ENCODE data around the gene CALHM5.

Gene CALHM5

GRCh38 chr6:116543149-116543548 lies 31.7 kb downstream of the CALHM5 start:
- H3K36me3 ChIP-seq (ENCODE audit: control insufficient read depth, insufficient read depth, low read length) = no peaks in the 10 kb centered on the region
- no peaks in the 10 kb centered on the region for H3K27me3 ChIP-seq (ENCODE audit: control insufficient read depth, insufficient read depth, low read length, poor library complexity, severe bottlenecking)
- no peaks in the 10 kb centered on the region for H3K9me3 ChIP-seq (ENCODE audit: control insufficient read depth, low read length)
- no peak overlapping the region for H3K27ac ChIP-seq (ENCODE audit: insufficient read depth, low read depth, low read length, poor library complexity, severe bottlenecking)
- no peak overlapping the region for H3K4me3 ChIP-seq (ENCODE audit: insufficient read depth, low read depth, low read length)
- no peaks in the 10 kb centered on the region for H3K4me1 ChIP-seq (ENCODE audit: control insufficient read depth, insufficient read depth, low read length)

DNA sequence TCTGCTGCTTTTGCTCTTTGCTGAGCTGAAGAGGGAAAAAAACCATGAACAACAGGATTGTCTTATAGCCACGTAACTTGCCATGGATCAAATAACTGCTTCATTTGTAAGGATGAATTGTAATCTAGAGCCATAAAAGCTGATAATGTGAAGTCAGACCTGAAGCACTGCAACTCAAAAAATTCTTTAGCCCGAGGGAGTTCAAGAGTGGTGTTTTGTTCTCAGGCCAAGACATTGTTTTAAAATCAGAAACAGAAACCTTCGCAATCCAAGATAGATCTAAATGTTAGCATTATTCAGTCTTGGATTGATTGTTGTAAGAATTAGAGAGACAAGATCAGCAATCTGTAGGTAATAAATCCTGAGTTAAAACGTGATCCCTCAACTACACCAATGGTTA lies 34.2 kb downstream of the CALHM5 start, which contains the start of gene TRAPPC3L:
TRAPPC3L (minus strand) TSS at position 34 of the 400 bp plus-strand sequence. CDS start 170 bp downstream, outside the sequence.
- Histone ChIP-seq H3K27ac (ENCODE audit: insufficient read depth, low read depth, low read length, poor library complexity, severe bottlenecking) (no peak within 1 kb of the TSS), H3K9me3 (ENCODE audit: control insufficient read depth, low read length) (no peaks in the 10 kb centered on the region), H3K36me3 (ENCODE audit: control insufficient read depth, insufficient read depth, low read length) (no peaks in the 10 kb centered on the region), H3K4me3 (ENCODE audit: insufficient read depth, low read depth, low read length) (no peak within 1 kb of the TSS), H3K4me1 (ENCODE audit: control insufficient read depth, insufficient read depth, low read length) (no peaks in the 10 kb centered on the region), H3K27me3 (ENCODE audit: control insufficient read depth, insufficient read depth, low read length, poor library complexity, severe bottlenecking) (no peaks in the 10 kb centered on the region)
- 90 to 93% methylated on average over 3 to 4 of the region's 4 CpGs for WGBS, 2 experiments

DNA sequence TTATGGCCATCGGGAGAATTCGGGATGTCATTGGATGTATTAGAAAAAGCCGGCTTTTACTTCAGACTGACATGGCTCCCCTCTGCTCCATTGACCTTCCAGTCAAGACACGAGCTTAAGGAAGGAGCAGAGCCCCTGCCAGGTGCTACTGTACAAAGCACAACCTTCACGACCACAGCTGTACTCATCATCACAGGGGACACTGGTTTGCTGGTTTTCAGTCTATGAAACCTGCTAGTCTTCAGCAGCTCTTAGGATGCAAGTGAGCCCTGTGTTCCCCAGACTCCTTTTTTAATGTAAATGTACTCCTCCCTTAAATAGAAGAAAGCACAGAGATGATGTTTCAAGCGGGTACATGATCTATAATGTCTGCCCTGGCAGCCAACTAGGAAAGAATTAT lies 35.9 kb downstream of the CALHM5 start:
- H3K27me3 ChIP-seq (ENCODE audit: control insufficient read depth, insufficient read depth, low read length, poor library complexity, severe bottlenecking) = no peaks in the 10 kb centered on the region
- H3K27ac ChIP-seq (ENCODE audit: insufficient read depth, low read depth, low read length, poor library complexity, severe bottlenecking) = no peak overlapping the region
- no peak overlapping the region for H3K4me3 ChIP-seq (ENCODE audit: insufficient read depth, low read depth, low read length)
- H3K9me3 ChIP-seq (ENCODE audit: control insufficient read depth, low read length) = no peaks in the 10 kb centered on the region
- 78 to 84% methylated on average over 6 of the region's 6 CpGs for WGBS, 2 experiments
- no peaks in the 10 kb centered on the region for H3K4me1 ChIP-seq (ENCODE audit: control insufficient read depth, insufficient read depth, low read length)
- no peaks in the 10 kb centered on the region for H3K36me3 ChIP-seq (ENCODE audit: control insufficient read depth, insufficient read depth, low read length)

DNA sequence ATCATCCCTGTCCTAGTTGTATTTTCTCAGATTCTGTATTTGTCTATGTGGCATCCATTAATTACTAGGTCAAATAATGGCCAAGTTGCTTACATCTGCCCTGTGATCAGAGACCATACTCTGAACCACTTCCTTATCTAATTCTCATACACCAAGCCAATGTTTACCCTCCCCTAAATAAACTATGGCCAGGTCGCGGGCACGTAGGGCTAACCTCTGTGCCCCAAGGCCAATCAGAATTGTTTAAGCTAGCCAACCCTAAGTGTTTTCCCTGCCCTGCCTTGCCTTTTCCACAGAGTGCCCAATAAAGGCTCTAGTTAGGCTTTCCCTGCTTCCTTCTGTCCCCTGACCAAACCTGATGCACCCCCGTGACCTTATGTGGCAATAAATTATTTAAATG lies 39.4 kb downstream of the CALHM5 start:
- Histone ChIP-seq H3K36me3 (ENCODE audit: control insufficient read depth, insufficient read depth, low read length) (no peaks in the 10 kb centered on the region), H3K4me1 (ENCODE audit: control insufficient read depth, insufficient read depth, low read length) (no peaks in the 10 kb centered on the region)
- 72 to 80% methylated on average over 4 of the region's 4 CpGs for WGBS, 2 experiments

DNA sequence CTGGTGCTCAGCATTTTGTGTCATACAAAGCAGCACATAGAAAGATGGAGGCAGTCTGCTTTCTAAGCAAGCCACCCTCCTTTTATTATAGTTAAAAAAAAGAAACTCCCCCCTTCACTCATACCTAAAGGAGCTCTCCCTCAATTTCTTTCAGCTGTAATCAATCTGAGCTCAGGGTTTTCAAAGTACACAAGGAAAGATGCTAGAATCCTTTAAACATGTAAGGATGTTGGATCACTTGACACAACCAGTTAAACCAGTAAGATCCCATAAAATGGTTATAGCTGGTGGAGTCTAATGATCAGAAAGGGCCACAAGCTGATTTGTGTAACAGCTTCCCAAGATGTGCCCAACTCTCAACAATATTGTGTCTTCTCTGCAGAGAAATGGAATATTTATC lies 42.0 kb downstream of the CALHM5 start, which contains the start of gene CALHM4:
CALHM4 (plus strand) TSS at position 301 of the 400 bp plus-strand sequence; CDS start at position 344, 43 bp downstream.
- Histone ChIP-seq H3K9me3 (ENCODE audit: control insufficient read depth, low read length) (no peaks in the 10 kb centered on the region), H3K27me3 (ENCODE audit: control insufficient read depth, insufficient read depth, low read length, poor library complexity, severe bottlenecking) (no peaks in the 10 kb centered on the region), H3K36me3 (ENCODE audit: control insufficient read depth, insufficient read depth, low read length) (no peaks in the 10 kb centered on the region), H3K4me1 (ENCODE audit: control insufficient read depth, insufficient read depth, low read length) (no peaks in the 10 kb centered on the region), H3K4me3 (ENCODE audit: insufficient read depth, low read depth, low read length) (no peak within 1 kb of the TSS), H3K27ac (ENCODE audit: insufficient read depth, low read depth, low read length, poor library complexity, severe bottlenecking) (no peak within 1 kb of the TSS)

More for the DNA sequence above, 39.4 kb downstream of the CALHM5 start:
- H3K9me3 ChIP-seq (ENCODE audit: control insufficient read depth, low read length) = no peaks in the 10 kb centered on the region
- no peak overlapping the region for H3K27ac ChIP-seq (ENCODE audit: insufficient read depth, low read depth, low read length, poor library complexity, severe bottlenecking)
- no peak overlapping the region for H3K4me3 ChIP-seq (ENCODE audit: insufficient read depth, low read depth, low read length)
- H3K27me3 ChIP-seq (ENCODE audit: control insufficient read depth, insufficient read depth, low read length, poor library complexity, severe bottlenecking) = no peaks in the 10 kb centered on the region

DNA sequence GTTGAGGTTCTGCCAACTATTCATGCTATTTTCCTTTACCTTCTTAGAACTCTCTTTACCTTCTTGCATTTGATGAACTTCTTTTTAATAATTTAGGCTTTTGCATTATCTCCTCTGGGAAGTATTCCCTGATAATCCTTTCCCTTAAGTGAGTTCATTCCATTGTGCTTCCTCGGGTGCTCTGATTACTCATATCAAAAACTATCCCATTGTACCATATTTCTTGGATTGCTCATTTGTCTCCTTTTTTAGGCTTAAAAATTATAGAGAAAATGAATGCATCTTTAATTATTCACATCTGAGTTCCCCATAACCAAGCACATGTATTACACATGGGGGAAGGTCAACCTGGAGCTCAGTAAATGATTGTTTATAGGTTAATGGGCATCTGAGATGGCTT lies 44.6 kb downstream of the CALHM5 start:
- WGBS, 2 experiments = 87 to 93% methylated on average over 1 of the region's 1 CpG
- Histone ChIP-seq H3K27me3 (ENCODE audit: control insufficient read depth, insufficient read depth, low read length, poor library complexity, severe bottlenecking) (no peaks in the 10 kb centered on the region), H3K27ac (ENCODE audit: insufficient read depth, low read depth, low read length, poor library complexity, severe bottlenecking) (no peak overlapping the region)

DNA sequence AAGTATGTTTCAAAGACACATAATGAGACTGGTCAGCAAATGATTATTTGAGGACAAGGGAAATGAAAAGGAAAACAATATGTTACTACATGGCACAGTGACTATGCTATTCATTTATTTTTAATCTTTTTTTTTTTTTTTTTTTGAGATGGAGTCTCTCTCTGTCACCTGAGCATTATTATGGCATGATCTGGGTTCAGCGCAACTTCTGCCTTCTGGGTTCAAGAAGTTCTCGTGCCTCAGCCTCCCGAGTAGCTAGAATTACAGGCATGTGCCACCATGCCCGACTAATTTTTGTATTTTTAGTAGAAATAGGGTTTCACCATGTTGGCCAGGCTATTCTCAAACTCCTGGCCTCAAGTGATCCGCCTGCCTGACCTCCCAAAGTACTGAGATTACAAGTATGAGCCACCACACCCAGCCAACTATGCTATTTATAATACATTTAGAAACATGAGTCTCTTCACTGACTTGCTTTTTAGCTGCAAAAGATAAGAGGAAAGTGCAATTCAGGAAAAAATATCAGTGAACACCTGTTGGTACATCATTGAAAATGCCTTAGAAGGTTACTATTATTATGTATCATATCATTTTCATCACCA lies 45.5 kb downstream of the CALHM5 start:
- no peaks in the 10 kb centered on the region for H3K4me1 ChIP-seq (ENCODE audit: control insufficient read depth, insufficient read depth, low read length)
- WGBS, 2 experiments = 91 to 94% methylated on average over 5 of the region's 5 CpGs
- no peaks in the 10 kb centered on the region for H3K9me3 ChIP-seq (ENCODE audit: control insufficient read depth, low read length)
- H3K27ac ChIP-seq (ENCODE audit: insufficient read depth, low read depth, low read length, poor library complexity, severe bottlenecking) = no peak overlapping the region
- H3K36me3 ChIP-seq (ENCODE audit: control insufficient read depth, insufficient read depth, low read length) = no peaks in the 10 kb centered on the region
- no peaks in the 10 kb centered on the region for H3K27me3 ChIP-seq (ENCODE audit: control insufficient read depth, insufficient read depth, low read length, poor library complexity, severe bottlenecking)
- H3K4me3 ChIP-seq (ENCODE audit: insufficient read depth, low read depth, low read length) = no peak overlapping the region

More for the DNA sequence above, 44.6 kb downstream of the CALHM5 start:
- Histone ChIP-seq H3K4me3 (ENCODE audit: insufficient read depth, low read depth, low read length) (no peak overlapping the region), H3K9me3 (ENCODE audit: control insufficient read depth, low read length) (no peaks in the 10 kb centered on the region), H3K36me3 (ENCODE audit: control insufficient read depth, insufficient read depth, low read length) (no peaks in the 10 kb centered on the region), H3K4me1 (ENCODE audit: control insufficient read depth, insufficient read depth, low read length) (no peaks in the 10 kb centered on the region)

- H3K36me3 ChIP-seq (ENCODE audit: control insufficient read depth, insufficient read depth, low read length) = no peaks in the 10 kb centered on the region
- H3K4me3 ChIP-seq (ENCODE audit: insufficient read depth, low read depth, low read length) = no peak overlapping the region
- 85% methylated on average over 5 of the region's 5 CpGs for WGBS, 2 experiments
- H3K27me3 ChIP-seq (ENCODE audit: control insufficient read depth, insufficient read depth, low read length, poor library complexity, severe bottlenecking) = no peaks in the 10 kb centered on the region
- no peak overlapping the region for H3K27ac ChIP-seq (ENCODE audit: insufficient read depth, low read depth, low read length, poor library complexity, severe bottlenecking)
- no peaks in the 10 kb centered on the region for H3K4me1 ChIP-seq (ENCODE audit: control insufficient read depth, insufficient read depth, low read length)
- H3K9me3 ChIP-seq (ENCODE audit: control insufficient read depth, low read length) = no peaks in the 10 kb centered on the region
Measured at GRCh38 chr6:116557893-116558292, 46.5 kb downstream of the CALHM5 start.

- Histone ChIP-seq H3K36me3 (ENCODE audit: control insufficient read depth, insufficient read depth, low read length) (no peaks in the 10 kb centered on the region), H3K27ac (ENCODE audit: insufficient read depth, low read depth, low read length, poor library complexity, severe bottlenecking) (no peak overlapping the region), H3K4me3 (ENCODE audit: insufficient read depth, low read depth, low read length) (no peak overlapping the region), H3K4me1 (ENCODE audit: control insufficient read depth, insufficient read depth, low read length) (no peaks in the 10 kb centered on the region), H3K9me3 (ENCODE audit: control insufficient read depth, low read length) (no peaks in the 10 kb centered on the region), H3K27me3 (ENCODE audit: control insufficient read depth, insufficient read depth, low read length, poor library complexity, severe bottlenecking) (no peaks in the 10 kb centered on the region)
- 76% methylated on average over 2 of the region's 2 CpGs; no CpG with 5 or more reads in 1 of the 2 experiments for WGBS, 2 experiments
Measured at GRCh38 chr6:116560130-116560529, 48.7 kb downstream of the CALHM5 start.

GRCh38 chr6:116561377-116562018 lies 50.1 kb downstream of the CALHM5 start:
- Histone ChIP-seq H3K9me3 (ENCODE audit: control insufficient read depth, low read length) (no peaks in the 10 kb centered on the region), H3K27me3 (ENCODE audit: control insufficient read depth, insufficient read depth, low read length, poor library complexity, severe bottlenecking) (peaks cover 4% of the 10 kb centered on the region), H3K27ac (ENCODE audit: insufficient read depth, low read depth, low read length, poor library complexity, severe bottlenecking) (no peak overlapping the region), H3K36me3 (ENCODE audit: control insufficient read depth, insufficient read depth, low read length) (no peaks in the 10 kb centered on the region), H3K4me3 (ENCODE audit: insufficient read depth, low read depth, low read length) (no peak overlapping the region), H3K4me1 (ENCODE audit: control insufficient read depth, insufficient read depth, low read length) (no peaks in the 10 kb centered on the region)
- 60 to 65% methylated on average over 8 of the region's 9 CpGs for WGBS, 2 experiments

Measured in ectodermal cell (in vitro differentiated cells).